ENCODE measurements around the gene APOL3. TPM values are rescaled to one million over a fixed set of nuclear protein-coding genes. Genes with fewer than 3 reads are reported as not detected.
"Not testable (repeated sequence)": the region's sequence is repeated elsewhere in the genome, so short reads cannot be mapped to it uniquely, and the experiment has no call there.

The APOL3 gene
- total RNA-seq, 1 donor from 2014 or later: 212 TPM

- DNase-seq: no peak
These were observed 60.3 kb downstream of the APOL3 start for GRCh38 chr22:36100134-36100824.

GRCh38 chr22:36099561-36099960, 61.0 kb downstream of the APOL3 start:
- not testable (repeated sequence) for DNase-seq

GRCh38 chr22:36097880-36098279, 62.7 kb downstream of the APOL3 start:
- DNase-seq: peak; percentile 19

- DNase-seq: not testable (repeated sequence)
These were observed 69.8 kb downstream of the APOL3 start for GRCh38 chr22:36090772-36091171.

Other genes starting within 250 kb of the APOL3 start
- gene RBFOX2, start 131.9 kb downstream of the APOL3 start, total RNA-seq: 107 and 149 TPM in 2 replicates
- 2.4 and 3.1 TPM in 2 replicates for gene APOL4, start 41.1 kb upstream of the APOL3 start, total RNA-seq
- gene APOL2, start 78.8 kb upstream of the APOL3 start, total RNA-seq: 57.7 and 67.7 TPM in 2 replicates
- 29.5 and 34.9 TPM in 2 replicates for gene APOL1, start 92.4 kb upstream of the APOL3 start, total RNA-seq
- gene MYH9, start 227.2 kb upstream of the APOL3 start, total RNA-seq: 803 and 1,099 TPM in 2 replicates

Measured in dermis blood vessel endothelial cell (primary cell).